Kidney (tissue), 14 donors: ENCODE results near the gene TAGLN. TPM values are rescaled to one million over a fixed set of nuclear protein-coding genes. Genes with fewer than 3 reads are reported as not detected.

Experiments
- DNase-seq, 5 donors: peaks; one replicate each; pipeline ENCODE4 v3.0.0-alpha.2; 2013 to 2020
- FAIRE-seq: peaks from 2 replicates; lab custom pipeline; 2012; peaks lifted over from hg19 to GRCh38; lab: Jason Lieb, UNC
- H3K27ac ChIP-seq, 2 donors: one replicate each; pipeline ENCODE4 v1.7.0; 2013; ENCODE audit warnings: low read depth in 2 of 2, low read length in 2 of 2, inconsistent platforms in 1 of 2
- H3K27me3 ChIP-seq: one replicate; pipeline ENCODE4 v1.7.1; 2013; ENCODE audit warnings: low read length, inconsistent platforms; ENCODE audit not compliant: control insufficient read depth, insufficient read depth
- H3K36me3 ChIP-seq, 3 donors: one replicate each; pipeline versions ENCODE4 v1.7.0 to v1.7.1; 2013; ENCODE audit warnings: low read length in 3 of 3, control low read depth in 1 of 3, inconsistent platforms in 1 of 3; ENCODE audit not compliant: insufficient read depth in 3 of 3, control insufficient read depth in 2 of 3
- H3K4me1 ChIP-seq, 3 donors: one replicate each; pipeline versions ENCODE4 v1.7.0 to v1.7.1; 2013; ENCODE audit warnings: low read length in 3 of 3, inconsistent platforms in 1 of 3, low read depth in 1 of 3; ENCODE audit not compliant: control insufficient read depth in 2 of 3, insufficient read depth in 2 of 3
- H3K4me3 ChIP-seq, 3 donors: one replicate each; pipeline versions ENCODE4 v1.7.0 to v1.8.1; 2013; ENCODE audit warnings: low read length in 3 of 3, control low read depth in 1 of 3, inconsistent platforms in 1 of 3
- H3K9ac ChIP-seq, 3 donors: one replicate each; pipeline versions ENCODE4 v1.7.0 to v1.7.1; 2013; ENCODE audit warnings: low read length in 3 of 3, control low read depth in 1 of 3, inconsistent platforms in 1 of 3
- H3K9me3 ChIP-seq, 3 donors: one replicate each; pipeline versions ENCODE4 v1.7.0 to v1.7.1; 2013; ENCODE audit warnings: low read length in 3 of 3, control low read depth in 1 of 3, inconsistent platforms in 1 of 3; ENCODE audit not compliant: control insufficient read depth in 2 of 3, insufficient read depth in 1 of 3
- intact Hi-C: fragments of 100-400 bp; cut with DNase I; formaldehyde crosslinking; loops from one replicate; pipeline ENCODE4 v1.11.1; 2022
- polyA plus RNA-seq: library from polyadenylated mRNA; stranded (reverse); fragments of 350-450 nt; fragmentation: Illumina TruSeq; extraction: RNeasy Lipid Tissue Mini Kit (QIAGEN cat#74804); gene quantifications from one replicate; pipeline ENCODE4 v1.2.3, GENCODE V29; 2014; ENCODE audit warnings: low read depth, low replicate concordance; ENCODE audit not compliant: insufficient read depth
- total RNA-seq: library from RNA; stranded (reverse); fragmentation: NEBNext Ultra II Directional; extraction: Animal tissue kit (Norgen Biotek cat#: 25700); gene quantifications from one replicate; pipeline ENCODE4 v1.2.1, GENCODE V29; 2021
- TF ChIP-seq, protein P1 (sequence below): IDR thresholded peaks from 3 replicates; pipeline ENCODE4 v1.5.1; 2012; ENCODE audit warnings: mild to moderate bottlenecking, moderate library complexity, borderline replicate concordance; ENCODE audit not compliant: insufficient read depth; ENCODE audit errors: extremely low read depth
- donor health status: control.
- donor health status: control.
- donor health status: control.
- donor health status: control.
- donor health status: control.
- donor health status: DM: yes; HTN: yes; CAD: no.
- donor health status: Normal renal cell carcinoma (clear cell type).

TAGLN gene
- total and polyA plus RNA-seq, 2 donors from 2014 or later: 776 to 846 TPM

DNA sequence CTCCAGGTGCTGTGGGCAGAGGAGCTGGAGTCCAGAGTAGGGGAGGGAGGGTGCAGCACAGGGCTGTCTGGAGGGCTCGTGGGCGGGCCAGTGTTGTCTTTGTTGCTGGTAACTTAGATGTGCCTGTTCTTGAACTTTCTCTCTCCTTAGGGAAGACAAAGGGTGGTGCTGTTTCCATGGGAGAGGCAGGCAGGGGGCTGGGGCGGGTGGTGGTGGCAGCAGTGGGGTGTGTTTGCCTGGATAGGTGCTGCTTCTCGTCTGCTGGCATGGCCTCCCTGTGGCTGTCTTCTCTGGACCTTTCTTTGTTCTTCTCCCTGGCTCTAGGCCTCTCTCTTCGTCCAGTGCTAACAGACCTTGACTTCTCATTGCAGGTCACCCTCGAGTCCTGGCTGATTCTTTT is 12.2 kb upstream of the TAGLN start:
- H3K4me1 ChIP-seq: no peaks in the 10 kb centered on the region
- H3K4me3 ChIP-seq: no peak overlapping the region
- TF ChIP-seq, protein P1, sequence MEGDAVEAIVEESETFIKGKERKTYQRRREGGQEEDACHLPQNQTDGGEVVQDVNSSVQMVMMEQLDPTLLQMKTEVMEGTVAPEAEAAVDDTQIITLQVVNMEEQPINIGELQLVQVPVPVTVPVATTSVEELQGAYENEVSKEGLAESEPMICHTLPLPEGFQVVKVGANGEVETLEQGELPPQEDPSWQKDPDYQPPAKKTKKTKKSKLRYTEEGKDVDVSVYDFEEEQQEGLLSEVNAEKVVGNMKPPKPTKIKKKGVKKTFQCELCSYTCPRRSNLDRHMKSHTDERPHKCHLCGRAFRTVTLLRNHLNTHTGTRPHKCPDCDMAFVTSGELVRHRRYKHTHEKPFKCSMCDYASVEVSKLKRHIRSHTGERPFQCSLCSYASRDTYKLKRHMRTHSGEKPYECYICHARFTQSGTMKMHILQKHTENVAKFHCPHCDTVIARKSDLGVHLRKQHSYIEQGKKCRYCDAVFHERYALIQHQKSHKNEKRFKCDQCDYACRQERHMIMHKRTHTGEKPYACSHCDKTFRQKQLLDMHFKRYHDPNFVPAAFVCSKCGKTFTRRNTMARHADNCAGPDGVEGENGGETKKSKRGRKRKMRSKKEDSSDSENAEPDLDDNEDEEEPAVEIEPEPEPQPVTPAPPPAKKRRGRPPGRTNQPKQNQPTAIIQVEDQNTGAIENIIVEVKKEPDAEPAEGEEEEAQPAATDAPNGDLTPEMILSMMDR: no peak
- peaks cover 0 to 32% (median 30%) of the 10 kb centered on the region in 3 donors for H3K36me3 ChIP-seq
- peak in 2 of 5 donors; percentile 30 to 35 for DNase-seq
- H3K27ac ChIP-seq: no peak overlapping the region
- intact Hi-C loops: no loop called here
- no peak for FAIRE-seq
- no peaks in the 10 kb centered on the region for H3K9me3 ChIP-seq
- H3K9ac ChIP-seq: no peak overlapping the region
- H3K27me3 ChIP-seq: no peaks in the 10 kb centered on the region

DNA sequence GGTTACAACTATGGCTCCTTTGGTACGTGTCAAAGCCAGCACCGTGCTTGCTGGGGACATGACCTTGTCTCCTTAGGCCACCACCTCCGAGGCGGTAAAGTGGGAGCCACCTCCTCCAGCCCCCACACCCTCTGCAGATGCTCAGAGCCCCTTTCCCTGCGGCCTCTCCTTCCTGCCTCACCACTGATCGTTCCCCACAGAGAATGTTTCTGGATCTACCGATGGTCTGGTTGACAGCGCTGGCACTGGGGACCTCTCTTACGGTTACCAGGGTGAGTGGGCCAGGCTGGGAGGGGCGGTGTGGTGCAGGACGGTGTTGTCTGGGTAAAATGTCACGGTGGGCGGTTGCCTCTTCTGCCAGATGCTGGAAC is 11.8 kb upstream of the TAGLN start:
- H3K27ac ChIP-seq: no peak overlapping the region
- intact Hi-C loops: no loop called here
- DNase-seq: peak in 1 of 5 donors; percentile 58
- no peak overlapping the region for H3K4me3 ChIP-seq
- H3K9ac ChIP-seq: no peak overlapping the region
- H3K4me1 ChIP-seq: no peaks in the 10 kb centered on the region
- H3K9me3 ChIP-seq: no peaks in the 10 kb centered on the region
- TF ChIP-seq, protein P1: no peak
- H3K27me3 ChIP-seq: no peaks in the 10 kb centered on the region
- FAIRE-seq: no peak
- peaks cover 0 to 30% (median 29%) of the 10 kb centered on the region in 3 donors for H3K36me3 ChIP-seq

DNA sequence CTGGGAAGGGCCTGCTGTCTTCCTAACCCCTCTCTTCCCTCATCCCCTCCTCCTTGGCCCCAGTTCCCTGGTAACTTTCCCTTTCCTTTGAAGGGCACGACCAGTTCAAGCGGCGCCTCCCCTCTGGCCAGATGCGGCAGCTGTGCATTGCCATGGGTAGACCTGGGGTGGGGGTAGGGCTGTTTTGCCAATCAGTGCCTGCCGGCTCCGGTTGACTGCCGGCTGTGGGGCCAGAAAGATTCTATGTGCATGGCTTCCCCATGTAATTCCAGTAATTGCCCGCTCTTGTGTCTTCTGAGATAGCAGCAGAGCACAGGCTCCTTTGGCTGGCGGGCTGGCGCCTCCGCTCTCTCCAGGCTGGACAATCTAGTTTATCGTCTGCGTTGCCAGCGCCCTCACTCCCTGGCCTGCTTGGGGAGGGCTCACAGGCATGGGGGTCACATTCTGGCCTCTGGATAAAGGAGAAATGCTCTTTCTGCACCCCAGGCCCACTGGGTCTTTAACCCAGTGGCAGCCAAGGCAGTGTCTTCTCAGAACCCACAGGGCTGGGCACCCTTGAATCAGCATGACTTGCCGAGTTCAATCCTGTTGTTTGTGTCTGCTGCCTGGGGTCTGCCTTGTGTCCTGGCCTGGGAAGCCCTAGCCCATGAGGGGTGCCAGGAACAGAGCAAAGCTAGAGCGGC is 11.2 kb upstream of the TAGLN start:
- H3K9me3 ChIP-seq: no peaks in the 10 kb centered on the region
- H3K4me1 ChIP-seq: no peaks in the 10 kb centered on the region
- FAIRE-seq (no peak), DNase-seq (peak in 2 of 5 donors; percentile 38 to 68)
- no peaks in the 10 kb centered on the region for H3K27me3 ChIP-seq
- intact Hi-C loops: no loop called here
- H3K36me3 ChIP-seq: peaks cover 0 to 31% (median 29%) of the 10 kb centered on the region in 3 donors
- TF ChIP-seq, protein P1: no peak
- no peak overlapping the region for H3K4me3 ChIP-seq
- no peak overlapping the region for H3K9ac ChIP-seq
- H3K27ac ChIP-seq: no peak overlapping the region
